ENCODE results near the gene TTC39C. TPM values are rescaled to one million over a fixed set of nuclear protein-coding genes. Genes with fewer than 3 reads are reported as not detected.

The TTC39C gene
- total and polyA plus RNA-seq, 12 donors = 28.9 to 77.6 (median 49.3) TPM

- Histone ChIP-seq H3K4me3 (no peak overlapping the region), H3K27me3 (no peaks in the 10 kb centered on the region), H3K4me1 (replicated peaks in 1 of 2) (no peaks in the 10 kb centered on the region), H3K9me3 (replicated peaks in 1 of 3) (no peaks in the 10 kb centered on the region), H3K36me3 (replicated peaks in 1 of 2) (no peaks in the 10 kb centered on the region), H3K27ac (no peak overlapping the region)
- no peak for TF ChIP-seq CTCF (IDR thresholded peaks at IDR 0.05)
- no peak for TF ChIP-seq POLR2A (IDR thresholded peaks at IDR 0.05)
- WGBS, 4 donors = 63 to 79% (median 73%) methylated on average over 3 of the region's 3 CpGs
- intact Hi-C loops (cut with DNase I) = loop anchor here in 1 of 2 donors (10.0 kb wide), 1 partner anchor 122 kb away; no protein-coding TSS in a partner anchor
- DNase-seq = no peak
Observed at GRCh38 chr18:24002479-24002878, 12.1 kb upstream of the TTC39C start.

- WGBS, 4 donors = 70 to 78% (median 74%) methylated on average over 3 of the region's 3 CpGs
- no peak overlapping the region for H3K4me3 ChIP-seq
- no peaks in the 10 kb centered on the region for H3K9me3 ChIP-seq (replicated peaks in 1 of 3)
- no peak overlapping the region for H3K27ac ChIP-seq
- intact Hi-C loops (cut with DNase I) = loop anchor here in 1 of 2 donors (10.0 kb wide), 1 partner anchor 122 kb away; no protein-coding TSS in a partner anchor
- DNase-seq = no peak
- TF ChIP-seq CTCF (IDR thresholded peaks at IDR 0.05) = no peak
- TF ChIP-seq POLR2A (IDR thresholded peaks at IDR 0.05) = no peak
- H3K27me3 ChIP-seq = no peaks in the 10 kb centered on the region
- H3K36me3 ChIP-seq (replicated peaks in 1 of 2) = no peaks in the 10 kb centered on the region
- no peaks in the 10 kb centered on the region for H3K4me1 ChIP-seq (replicated peaks in 1 of 2)
Observed at GRCh38 chr18:24003288-24003687, 11.3 kb upstream of the TTC39C start.

GRCh38 chr18:24003903-24004640 lies 10.5 kb upstream of the TTC39C start:
- H3K27ac ChIP-seq = no peak overlapping the region
- H3K9me3 ChIP-seq (replicated peaks in 1 of 3) = no peaks in the 10 kb centered on the region
- no peaks in the 10 kb centered on the region for H3K27me3 ChIP-seq
- no peaks in the 10 kb centered on the region for H3K4me1 ChIP-seq (replicated peaks in 1 of 2)
- H3K36me3 ChIP-seq (replicated peaks in 1 of 2) = no peaks in the 10 kb centered on the region
- no peak for DNase-seq
- TF ChIP-seq POLR2A (IDR thresholded peaks at IDR 0.05) = no peak
- TF ChIP-seq CTCF (IDR thresholded peaks at IDR 0.05) = no peak
- no peak overlapping the region for H3K4me3 ChIP-seq
- intact Hi-C loops (cut with DNase I) = loop anchor here in 1 of 2 donors (10.0 kb wide), 1 partner anchor 121 kb away; no protein-coding TSS in a partner anchor
- 81 to 94% (median 83%) methylated on average over 2 of the region's 2 CpGs for WGBS, 4 donors

- intact Hi-C loops (cut with DNase I) = loop anchor here in 1 of 2 donors (10.0 kb wide), 1 partner anchor 118 kb away; no protein-coding TSS in a partner anchor
- no peak for DNase-seq
- 89 to 95% (median 92%) methylated on average over 5 of the region's 5 CpGs for WGBS, 4 donors
Observed at GRCh38 chr18:24006712-24007313, 7.7 kb upstream of the TTC39C start.

More at GRCh38 chr18:24006712-24007313, 7.7 kb upstream of the TTC39C start:
- Histone ChIP-seq H3K4me1 (replicated peaks in 1 of 2) (no peaks in the 10 kb centered on the region), H3K27ac (no peak overlapping the region), H3K27me3 (no peaks in the 10 kb centered on the region), H3K4me3 (no peak overlapping the region), H3K36me3 (replicated peaks in 1 of 2) (no peaks in the 10 kb centered on the region), H3K9me3 (replicated peaks in 1 of 3) (no peaks in the 10 kb centered on the region)
- no peak for TF ChIP-seq CTCF (IDR thresholded peaks at IDR 0.05)
- TF ChIP-seq POLR2A (IDR thresholded peaks at IDR 0.05) = no peak
